Parathyroid adenoma (tissue), 2 donors: ENCODE results near the gene TSHZ2.
"Not testable (repeated sequence)": the region's sequence is repeated elsewhere in the genome, so short reads cannot be mapped to it uniquely, and the experiment has no call there.

ENCODE experiments used
- H2AFZ ChIP-seq: fragments of 300-600 bp; sonication (generic); one replicate; pipeline ENCODE4 v1.7.0; 2017; ENCODE audit warnings: antibody characterized with exemption, mild to moderate bottlenecking
- H3K27ac ChIP-seq: fragments of 300-600 bp; sonication (generic); one replicate; pipeline ENCODE4 v1.7.0; 2017
- H3K27me3 ChIP-seq: fragments of 300-600 bp; sonication (generic); one replicate; pipeline ENCODE4 v1.7.0; 2017; ENCODE audit warnings: low read length; ENCODE audit not compliant: control insufficient read depth, insufficient read depth
- H3K36me3 ChIP-seq: fragments of 300-600 bp; sonication (generic); one replicate; pipeline ENCODE4 v1.7.0; 2017; ENCODE audit warnings: low read length; ENCODE audit not compliant: control insufficient read depth, insufficient read depth
- H3K4me1 ChIP-seq: fragments of 300-600 bp; sonication (generic); one replicate; pipeline ENCODE4 v1.7.0; 2017; ENCODE audit warnings: control low read depth
- H3K4me2 ChIP-seq: fragments of 300-600 bp; sonication (generic); one replicate; pipeline ENCODE4 v1.7.0; 2017; ENCODE audit warnings: low read length
- H3K4me3 ChIP-seq: fragments of 300-600 bp; sonication (generic); one replicate; pipeline ENCODE4 v1.7.0; 2017; ENCODE audit warnings: low read depth, low read length
- H3K79me2 ChIP-seq: fragments of 300-600 bp; sonication (generic); one replicate; pipeline ENCODE4 v1.7.0; 2017; ENCODE audit warnings: control low read depth
- H3K9ac ChIP-seq: fragments of 300-600 bp; sonication (generic); one replicate; pipeline ENCODE4 v1.7.0; 2017; ENCODE audit warnings: mild to moderate bottlenecking
- H3K9me3 ChIP-seq: fragments of 300-600 bp; sonication (generic); one replicate; pipeline ENCODE4 v1.7.0; 2017; ENCODE audit warnings: low read length; ENCODE audit not compliant: control insufficient read depth
- CTCF ChIP-seq: fragments of 300-600 bp; sonication (generic); IDR thresholded peaks from one replicate; pipeline ENCODE4 v1.7.0; 2017; ENCODE audit warnings: antibody characterized with exemption, mild to moderate bottlenecking
- donor health status: primary hyperparathyroidism.

Gene TSHZ2

GRCh38 chr20:53411891-53412290 lies 439.7 kb downstream of the TSHZ2 start:
- Histone ChIP-seq H3K4me1 (no peaks in the 10 kb centered on the region), H3K27ac (no peak overlapping the region), H3K79me2 (no peaks in the 10 kb centered on the region), H3K27me3 (no peaks in the 10 kb centered on the region), H3K9me3 (no peaks in the 10 kb centered on the region), H3K36me3 (no peaks in the 10 kb centered on the region), H3K4me2 (no peak overlapping the region), H2AFZ (no peak overlapping the region), H3K4me3 (no peak overlapping the region), H3K9ac (no peak overlapping the region)
- no peak for TF ChIP-seq CTCF

- peak overlapping the region; percentile 21 for H2AFZ ChIP-seq
- H3K27me3 ChIP-seq, result no peaks in the 10 kb centered on the region
- H3K36me3 ChIP-seq, result no peaks in the 10 kb centered on the region
- no peaks in the 10 kb centered on the region for H3K9me3 ChIP-seq
- H3K9ac ChIP-seq, result no peak overlapping the region
- no peaks in the 10 kb centered on the region for H3K79me2 ChIP-seq
- H3K4me2 ChIP-seq, result no peak overlapping the region
- H3K27ac ChIP-seq, result no peak overlapping the region
- no peak overlapping the region for H3K4me3 ChIP-seq
- H3K4me1 ChIP-seq, result no peaks in the 10 kb centered on the region
- no peak for TF ChIP-seq CTCF
Observed at GRCh38 chr20:53412577-53413185, 440.5 kb downstream of the TSHZ2 start.

GRCh38 chr20:53413186-53413631 lies 441.1 kb downstream of the TSHZ2 start:
- Histone ChIP-seq H3K79me2 (no peaks in the 10 kb centered on the region), H3K4me2 (no peak overlapping the region), H3K4me3 (no peak overlapping the region), H3K9ac (no peak overlapping the region), H3K27ac (no peak overlapping the region), H3K4me1 (no peaks in the 10 kb centered on the region), H3K27me3 (no peaks in the 10 kb centered on the region), H3K9me3 (no peaks in the 10 kb centered on the region), H2AFZ (peak overlapping the region; percentile 21), H3K36me3 (no peaks in the 10 kb centered on the region)
- peak; percentile 21 for TF ChIP-seq CTCF

GRCh38 chr20:53413845-53414244 lies 441.7 kb downstream of the TSHZ2 start:
- H3K4me2 ChIP-seq, H3K79me2 ChIP-seq, H3K27me3 ChIP-seq, H3K9me3 ChIP-seq, H3K4me1 ChIP-seq, H3K9ac ChIP-seq, H3K4me3 ChIP-seq, H3K36me3 ChIP-seq, H3K27ac ChIP-seq, H2AFZ ChIP-seq: not testable (repeated sequence)

- Histone ChIP-seq H3K9ac (no peak overlapping the region), H3K27ac (no peak overlapping the region), H3K4me3 (no peak overlapping the region), H3K9me3 (no peaks in the 10 kb centered on the region), H3K4me2 (no peak overlapping the region), H3K27me3 (no peaks in the 10 kb centered on the region), H3K36me3 (no peaks in the 10 kb centered on the region), H2AFZ (no peak overlapping the region), H3K4me1 (no peaks in the 10 kb centered on the region), H3K79me2 (no peaks in the 10 kb centered on the region)
- no peak for TF ChIP-seq CTCF
Observed at GRCh38 chr20:53419693-53420460, 447.7 kb downstream of the TSHZ2 start.
